Measurements from ENCODE around the gene LYRM4. TPM values are rescaled to one million over a fixed set of nuclear protein-coding genes. Genes with fewer than 3 reads are reported as not detected.

The LYRM4 gene
- total RNA-seq: 25.1 TPM

GRCh38 chr6:5260661-5261544, at the start of gene LYRM4, which contains the start of gene FARS2:
Gene LYRM4, minus strand, starts transcription at chr6:5260950. Its CDS starts 217 bp downstream, at chr6:5260733.
Gene FARS2, plus strand, starts transcription at chr6:5261513.

DNA sequence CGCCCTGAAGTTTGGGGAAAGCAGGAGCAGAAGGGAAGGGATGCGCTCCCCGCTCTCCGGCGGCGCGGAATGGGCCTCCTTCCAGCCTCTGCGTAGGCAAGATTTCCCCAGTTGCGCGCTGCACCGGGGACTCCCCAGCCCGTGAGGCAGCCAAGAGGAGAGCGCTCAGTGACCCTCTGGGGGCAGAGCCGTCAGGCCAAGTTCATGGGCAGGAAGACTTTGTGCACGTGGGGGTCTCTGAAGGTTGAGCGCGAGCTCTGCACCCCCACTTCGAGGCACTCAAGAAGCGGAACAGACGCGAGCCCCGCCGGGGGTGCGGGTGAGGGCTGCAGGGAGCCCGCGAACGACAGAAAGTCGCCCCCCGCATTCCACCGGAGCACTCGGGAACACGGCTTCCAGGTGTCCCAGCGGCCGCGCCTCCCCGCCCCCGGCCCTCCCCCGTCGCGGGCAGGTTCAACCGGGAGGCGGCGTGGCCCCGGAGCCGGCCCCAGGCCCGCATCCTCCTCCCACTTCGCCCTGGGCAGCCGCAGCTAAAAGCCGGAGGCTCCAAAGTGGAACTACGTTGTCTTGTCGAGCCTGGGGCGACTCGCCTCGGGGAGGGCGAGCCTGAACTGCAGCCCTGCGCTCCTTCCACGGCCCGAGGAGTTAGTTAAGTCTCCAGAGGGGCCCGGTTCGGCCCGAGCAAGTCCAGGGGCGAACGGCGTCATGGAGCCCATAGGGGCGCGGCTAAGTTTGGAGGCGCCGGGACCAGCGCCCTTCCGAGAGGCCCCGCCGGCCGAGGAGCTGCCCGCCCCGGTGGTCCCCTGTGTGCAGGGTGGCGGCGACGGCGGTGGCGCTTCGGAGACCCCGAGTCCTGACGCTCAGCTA, 175.7 kb downstream of the LYRM4 start, which contains the start of gene PPP1R3G:
PPP1R3G (plus strand) TSS at position 561 of the 867 bp plus-strand sequence; CDS start at position 706, 145 bp downstream.

Other genes starting within 250 kb of the LYRM4 start
- 2.8 TPM for gene PPP1R3G, start 175.6 kb downstream of the LYRM4 start, total RNA-seq
- gene FARS2, start 563 bp upstream of the LYRM4 start, total RNA-seq: 33.6 TPM

All from camera-type eye (tissue), 1 donor.